C4-2B (cell line): ENCODE measurements around the gene CPZ.

Experiments
- CTCF ChIP-seq: fragments of 450-650 bp; conservative IDR thresholded peaks from 2 replicates; pipeline ENCODE4 v1.5.1; 2017; ENCODE audit warnings: mild to moderate bottlenecking
- ZFX ChIP-seq: fragments of 450-650 bp; IDR thresholded peaks from 2 replicates; pipeline ENCODE4 v1.6.1; 2017

GRCh38 chr4:8596891-8597290 lies 4.3 kb downstream of the CPZ start:
- TF ChIP-seq CTCF (no peak), ZFX (no peak)
